GM21717 (cell line): ENCODE data around the gene BARX1.
"Not testable (repeated sequence)": the region's sequence is repeated elsewhere in the genome, so short reads cannot be mapped to it uniquely, and the experiment has no call there.

Source experiments
- ATAC-seq: cut with Tn5 transposase; IDR thresholded peaks from one replicate; pipeline ENCODE4 v1.9.1; 2021; ENCODE audit warnings: mild to moderate bottlenecking, moderate library complexity; ENCODE audit not compliant: unreplicated experiment

The BARX1 gene

GRCh38 chr9:93967020-93967803 is 12.1 kb upstream of the BARX1 start:
- ATAC-seq, result no peak

DNA sequence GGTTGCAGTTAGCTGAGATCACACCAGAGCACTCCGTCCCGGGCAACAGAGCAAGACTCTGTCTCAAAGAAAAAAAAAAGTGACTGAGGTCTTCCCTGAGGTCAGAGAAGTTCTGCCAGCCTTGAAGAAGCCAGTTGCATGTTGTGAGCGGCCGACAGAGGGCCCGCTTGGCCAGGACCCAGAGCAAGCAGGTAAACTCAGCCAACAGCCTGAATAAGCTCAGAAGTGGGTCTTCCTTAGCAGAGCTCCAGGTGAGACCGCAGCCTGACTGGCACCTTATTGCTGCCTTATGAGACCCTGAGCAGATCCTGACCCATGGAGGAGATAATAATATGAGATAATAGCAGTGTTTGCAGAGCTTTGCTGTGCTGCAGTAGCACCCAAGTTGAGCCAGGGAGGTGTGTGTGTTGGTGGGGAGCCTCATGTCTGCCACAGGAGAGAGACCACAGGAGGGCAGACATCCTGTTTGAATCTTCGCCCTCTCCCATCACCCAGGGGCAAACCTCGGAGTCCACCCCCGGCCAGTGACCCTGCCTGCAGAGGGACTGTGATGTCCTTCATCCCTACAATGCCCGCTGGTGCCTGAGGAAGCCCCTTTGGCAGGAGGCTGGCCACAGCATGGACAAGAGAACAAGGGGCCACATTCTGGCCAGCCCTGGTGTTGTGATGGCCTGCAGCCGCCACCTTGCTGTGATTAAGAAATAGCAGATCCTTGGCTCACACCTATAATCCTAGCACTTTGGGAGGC is 10.8 kb upstream of the BARX1 start:
- no peak for ATAC-seq

- ATAC-seq, result no peak
Observed at GRCh38 chr9:93964685-93965084, 9.5 kb upstream of the BARX1 start.

- ATAC-seq, result no peak
Observed at GRCh38 chr9:93963969-93964368, 8.8 kb upstream of the BARX1 start.

DNA sequence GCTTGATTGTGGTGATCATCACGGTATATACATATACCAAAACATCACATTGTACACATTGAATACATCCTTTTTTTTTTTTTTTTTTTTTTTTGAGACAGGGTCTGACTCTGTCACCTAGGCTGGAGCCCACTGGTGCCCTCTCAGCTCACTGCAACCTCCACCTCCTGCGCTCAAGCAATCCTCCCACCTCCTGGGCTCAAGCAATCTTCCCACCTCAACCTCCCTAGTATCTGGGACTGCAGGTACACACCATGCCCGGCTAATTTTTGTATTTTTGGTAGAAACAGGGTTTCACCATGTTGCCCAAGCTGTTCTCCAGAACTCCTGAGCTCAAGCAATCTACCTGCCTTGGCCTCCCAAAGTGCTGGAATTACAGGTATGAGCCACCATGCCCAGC is 8.3 kb upstream of the BARX1 start:
- not testable (repeated sequence) for ATAC-seq

DNA sequence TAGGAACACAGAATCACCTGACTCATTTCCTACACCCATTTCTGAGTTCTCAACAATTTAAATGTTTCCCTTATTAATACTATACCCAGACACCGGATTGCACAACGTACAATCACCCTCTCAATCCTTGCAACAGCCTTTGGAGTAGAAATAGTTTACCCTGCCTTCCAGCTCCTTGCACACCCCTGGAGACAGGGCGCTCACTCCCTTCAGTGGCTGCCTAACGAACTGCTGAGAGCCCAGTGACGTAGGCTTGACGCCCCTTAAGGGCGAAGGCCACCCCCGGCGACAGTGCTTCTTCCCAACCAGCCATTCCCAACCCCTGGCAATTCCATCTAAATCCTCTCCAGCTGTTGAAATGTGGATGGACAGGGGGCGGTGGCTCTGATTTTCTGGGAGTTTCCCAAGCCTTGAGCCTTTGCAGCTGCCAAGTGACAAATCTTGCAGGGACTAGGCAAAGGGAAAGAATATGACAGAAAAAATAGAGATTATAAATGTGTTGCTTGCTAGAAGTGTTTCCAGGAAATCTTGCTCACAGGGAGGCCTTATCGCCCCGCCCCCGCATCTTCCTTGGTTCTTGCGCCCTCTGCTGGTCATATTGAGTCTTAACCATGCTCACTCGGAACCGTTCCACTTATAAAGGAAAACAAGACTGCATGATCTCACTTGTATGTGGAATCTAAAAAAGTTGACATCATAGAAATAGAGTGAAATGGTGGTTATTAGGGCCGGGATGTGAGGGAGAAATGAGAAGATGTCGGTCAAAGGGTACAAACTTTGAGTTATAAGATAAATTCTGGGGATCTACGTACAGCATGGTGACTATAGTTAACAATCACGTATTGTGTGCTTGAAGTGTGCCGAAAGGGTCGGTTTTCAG is 7.6 kb upstream of the BARX1 start:
- ATAC-seq, result peak; percentile 59

- no peak for ATAC-seq
Observed at GRCh38 chr9:93962017-93962416, 6.9 kb upstream of the BARX1 start.

DNA sequence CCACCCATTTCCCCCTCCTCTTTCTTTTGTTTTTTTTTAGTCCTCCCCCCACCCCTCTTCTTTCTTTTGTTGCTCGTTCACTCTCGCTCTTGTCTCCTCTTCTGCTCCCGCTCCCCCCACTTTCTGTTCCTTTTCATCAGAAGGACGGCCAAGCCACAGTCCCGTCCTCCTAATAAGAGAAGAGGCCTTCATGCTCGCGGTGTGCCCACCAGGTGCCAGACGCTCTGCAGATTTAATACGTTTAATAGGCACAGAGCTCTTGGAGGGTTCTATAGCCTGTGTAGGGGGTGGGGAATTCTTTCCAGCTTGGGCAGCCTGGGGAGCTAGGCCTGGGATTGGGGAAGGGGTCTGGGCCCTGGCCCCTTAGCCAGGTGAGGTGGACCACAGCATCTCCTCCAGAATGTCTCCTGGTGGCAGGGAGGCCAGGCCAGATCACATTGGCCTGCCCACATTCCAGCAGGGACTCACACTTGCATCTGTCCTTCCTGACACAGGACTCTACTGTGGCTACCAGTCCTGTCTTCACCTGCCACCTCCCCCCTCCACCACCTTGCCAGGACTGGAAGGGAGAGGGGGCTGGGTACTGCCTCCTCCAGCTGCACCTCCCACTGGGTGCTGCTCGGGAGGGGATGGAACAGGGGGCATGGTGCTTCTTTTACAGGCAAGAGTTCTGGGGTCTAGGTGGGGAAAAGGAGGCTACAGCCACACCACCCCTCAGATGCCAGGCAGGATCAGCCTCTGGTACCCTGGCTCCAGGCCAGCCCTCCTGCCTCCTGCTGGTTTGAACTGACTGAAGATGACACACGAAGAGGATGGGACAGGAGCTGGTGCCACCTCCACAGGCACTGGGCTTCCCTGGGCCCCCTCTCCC is 6.1 kb upstream of the BARX1 start:
- ATAC-seq, result no peak

GRCh38 chr9:93960221-93960970 is 5.2 kb upstream of the BARX1 start:
- ATAC-seq, result no peak

DNA sequence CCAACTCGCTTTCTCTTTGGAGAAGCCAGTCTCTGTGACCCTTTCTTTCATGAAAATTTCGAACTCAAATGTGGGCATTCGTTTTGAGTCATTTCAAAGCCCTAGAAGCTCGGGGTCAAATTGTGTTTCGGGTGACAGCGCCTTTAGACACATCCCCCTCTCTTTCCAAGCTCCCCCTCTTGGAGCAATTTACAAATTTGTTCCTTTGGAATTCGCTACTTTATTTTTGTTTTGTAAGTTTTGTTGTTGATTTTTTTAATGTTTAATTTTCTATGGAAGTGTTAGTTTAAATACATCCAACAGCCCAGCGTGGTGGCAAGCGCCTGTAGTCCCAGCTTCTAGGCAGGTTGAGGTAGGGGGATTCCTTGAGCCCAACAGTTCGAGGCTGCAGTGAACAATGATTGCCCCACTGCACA is 4.6 kb upstream of the BARX1 start:
- ATAC-seq, result no peak

GRCh38 chr9:93958819-93959682 is 3.9 kb upstream of the BARX1 start:
- no peak for ATAC-seq

GRCh38 chr9:93958121-93958818 is 3.1 kb upstream of the BARX1 start:
- ATAC-seq, result no peak

DNA sequence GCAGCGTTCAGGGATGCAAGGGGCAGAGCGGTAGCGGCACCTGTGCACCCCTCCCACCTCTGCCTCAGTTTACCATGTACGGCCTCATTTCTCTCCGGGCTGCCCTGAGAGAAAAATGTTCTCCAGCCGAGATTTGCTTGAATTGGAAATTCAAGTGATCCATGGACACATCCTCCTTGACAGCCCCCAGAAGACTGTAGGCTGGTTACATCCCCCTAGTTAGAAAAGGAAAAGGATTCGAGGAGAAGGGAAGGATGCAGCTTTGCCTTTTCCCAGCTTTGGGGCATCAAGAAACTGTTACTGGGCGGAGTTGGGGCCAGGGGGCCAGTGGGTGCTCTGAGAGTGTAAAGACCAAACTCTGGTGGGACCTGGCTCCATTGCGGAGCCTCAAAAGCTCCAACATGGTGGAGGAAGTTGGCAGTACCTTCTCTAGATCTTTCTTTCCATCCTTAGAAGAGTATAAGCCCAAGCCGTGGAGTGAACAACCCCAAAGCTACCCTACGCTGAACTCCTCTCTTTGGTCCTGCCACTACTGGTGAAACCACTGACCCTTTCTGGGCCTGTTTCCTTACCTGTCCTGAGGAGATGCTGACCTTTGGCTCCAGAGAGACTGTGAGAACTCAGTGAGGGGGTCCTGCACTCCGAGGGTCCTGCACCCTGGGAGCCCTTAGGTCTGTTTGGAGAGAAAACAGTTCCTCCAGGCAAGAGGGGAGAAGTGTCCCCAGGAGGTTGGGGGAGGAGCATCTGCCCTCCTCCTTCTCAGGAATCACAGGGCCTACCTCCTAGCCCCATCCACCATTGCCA is 1.0 kb upstream of the BARX1 start:
- ATAC-seq, result no peak

GRCh38 chr9:93954434-93955061 is 607 bp downstream of the BARX1 start:
- no peak for ATAC-seq

DNA sequence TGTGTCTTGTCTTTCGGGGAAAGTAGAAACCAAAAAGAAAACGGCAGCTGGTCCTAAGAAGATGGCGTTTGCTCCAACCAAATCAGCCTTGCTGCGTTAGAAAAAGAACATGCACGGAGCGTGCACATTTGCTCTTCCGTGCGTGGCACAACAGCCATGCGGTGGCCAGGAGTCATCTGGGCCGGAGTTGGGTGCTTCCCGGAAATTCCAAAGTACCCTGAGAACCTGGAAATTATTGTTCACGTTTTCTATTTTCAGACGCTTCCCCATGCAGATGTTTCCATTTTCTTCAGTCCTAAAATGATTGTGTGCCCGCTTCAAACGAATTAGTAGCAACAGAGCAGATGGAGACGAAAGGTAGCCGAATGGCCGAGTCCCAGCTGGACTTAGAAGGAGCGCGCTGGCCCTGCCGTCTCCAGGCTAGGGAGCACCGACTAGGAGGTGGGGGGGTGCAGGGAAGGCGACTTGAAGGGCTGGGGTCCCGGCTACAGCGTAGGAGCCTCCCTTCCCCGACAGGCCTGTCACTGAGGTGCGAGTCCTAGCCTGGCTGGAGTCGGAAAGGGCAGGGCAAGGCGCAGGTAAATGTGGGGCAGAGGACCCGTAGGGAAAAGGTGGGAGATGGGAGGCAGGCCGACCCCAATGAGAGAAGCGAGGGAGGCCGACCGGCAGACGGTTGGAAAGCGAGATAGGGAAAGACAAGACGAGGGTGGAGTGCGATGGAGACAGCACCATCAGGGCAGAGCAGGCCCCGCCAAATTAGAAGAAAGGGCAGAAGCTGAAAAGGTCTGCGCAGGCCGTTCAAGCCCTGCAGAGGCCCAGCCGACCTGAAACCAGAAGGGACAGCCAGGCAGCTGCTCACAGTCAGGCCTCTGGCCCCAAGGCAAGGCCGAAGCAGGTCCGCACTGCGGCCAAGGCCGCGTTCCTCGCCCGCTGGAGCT is 1.4 kb downstream of the BARX1 start:
- no peak for ATAC-seq
